HCT116 (cell line): ENCODE data around the gene AUTS2. TPM values are rescaled to one million over a fixed set of nuclear protein-coding genes. Genes with fewer than 3 reads are reported as not detected.

ENCODE experiments used
- ATAC-seq: fragments of 200-7000 bp; cut with Tn5 transposase; 2 replicates; pipeline ENCODE4 v1.9.1; 2020; ENCODE audit warnings: mild to moderate bottlenecking, moderate library complexity
- BruUV-seq: library from RNA; stranded (reverse); fragments of 400-500 nt; replicated peaks from 2 replicates; lab custom pipeline; 2021; lab: Mats Ljungman, UMichigan
- CTCF ChIA-PET: fragments of 300-600 bp; sonication (Branson Sonifier 250); formaldehyde crosslinking; loops from one replicate; lab custom pipeline; 2021; ENCODE audit warnings: antibody characterized with exemption; lab: Charles Lee
- POLR2A ChIA-PET: fragments of 300-600, 350-600 bp; sonication (Branson Sonifier 250); formaldehyde crosslinking; loops from one replicate; lab custom pipeline; 2021; ENCODE audit warnings: antibody characterized with exemption; lab: Charles Lee
- RAD21 ChIA-PET, 2 experiments: fragments of 300-600 bp; sonication (Branson Sonifier 250); formaldehyde crosslinking; loops; one replicate each; lab custom pipeline; 2023; ENCODE audit warnings: low total read pairs in 2 of 2; ENCODE audit not compliant: uncharacterized antibody in 2 of 2, unreplicated experiment in 2 of 2, low non-redundant PET in 1 of 2; lab: Charles Lee
- DNase-seq: peaks from one replicate; pipeline ENCODE4 v3.0.0-alpha.2; 2010; ENCODE audit warnings: low read depth, low spot score
- H2AFZ ChIP-seq: fragments of 200-600 bp; shearing (Covaris generic), sonication (generic); 2 replicates; pipeline ENCODE4 v1.6.1; 2017; ENCODE audit warnings: low read depth, mixed run types, mixed read lengths, antibody characterized with exemption, low read length; ENCODE audit not compliant: poor library complexity, severe bottlenecking
- H3K27ac ChIP-seq: 2 replicates; pipeline ENCODE4 v1.5.1; 2012; ENCODE audit warnings: low read depth, low read length
- H3K27me3 ChIP-seq: fragments of 200-600 bp; sonication (generic); 2 replicates; pipeline ENCODE4 v1.6.1; 2016; ENCODE audit warnings: mixed run types, low read length, mixed read lengths; ENCODE audit not compliant: insufficient read depth
- H3K36me3 ChIP-seq, 2 experiments: fragments of 200-500 bp in 1 of 2; fragments of 200-600 bp in 1 of 2; sonication (Bioruptor generic) in 1 of 2; sonication (generic) in 1 of 2; 2 replicates each; pipeline versions ENCODE4 v1.5.1 to v1.6.1; 2014 to 2016; ENCODE audit warnings: low read length in 2 of 2, inconsistent platforms in 1 of 2, mixed read lengths in 1 of 2, mixed run types in 1 of 2; ENCODE audit not compliant: insufficient read depth in 2 of 2, control insufficient read depth in 1 of 2
- H3K4me1 ChIP-seq, 2 experiments: fragments of 200-600 bp in 1 of 2; sonication (generic) in 1 of 2; 2 replicates each; pipeline versions ENCODE4 v1.5.1 to v1.6.1; 2012 to 2017; ENCODE audit warnings: low read length in 2 of 2, inconsistent platforms in 1 of 2, mild to moderate bottlenecking in 1 of 2, mixed read lengths in 1 of 2, mixed run types in 1 of 2, moderate library complexity in 1 of 2; ENCODE audit not compliant: insufficient read depth in 2 of 2, control insufficient read depth in 1 of 2
- H3K4me2 ChIP-seq: fragments of 200-600 bp; sonication (generic); 2 replicates; pipeline ENCODE4 v1.6.1; 2017; ENCODE audit warnings: mixed run types, low read length, mixed read lengths
- H3K4me3 ChIP-seq, 2 experiments: fragments of 200-600 bp in 1 of 2; sonication (generic) in 1 of 2; replicated peaks in 1 of 2; 2 replicates each; pipeline ENCODE4 v1.5.1; 2011 to 2016; ENCODE audit warnings: low read length in 2 of 2, control low read depth in 1 of 2, low read depth in 1 of 2, mild to moderate bottlenecking in 1 of 2, mixed read lengths in 1 of 2, mixed run types in 1 of 2
- H3K79me2 ChIP-seq: fragments of 200-600 bp; sonication (generic); 2 replicates; pipeline ENCODE4 v1.6.1; 2017; ENCODE audit warnings: mild to moderate bottlenecking, mixed run types, low read length, moderate library complexity, mixed read lengths; ENCODE audit not compliant: insufficient read depth
- H3K9ac ChIP-seq: fragments of 200-600 bp; sonication (generic); 2 replicates; pipeline ENCODE4 v1.6.1; 2016; ENCODE audit warnings: low read length, mixed read lengths
- H3K9me2 ChIP-seq: fragments of 200-600 bp; sonication (generic), shearing (Covaris generic); 2 replicates; pipeline ENCODE4 v1.6.1; 2017; ENCODE audit warnings: mixed run types, mild to moderate bottlenecking, moderate library complexity; ENCODE audit not compliant: insufficient read depth
- H3K9me3 ChIP-seq, 2 experiments: fragments of 200-500 bp in 1 of 2; fragments of 200-600 bp in 1 of 2; sonication (Bioruptor generic) in 1 of 2; sonication (generic) in 1 of 2; 2 replicates each; pipeline ENCODE4 v1.6.1; 2014 to 2017; ENCODE audit warnings: low read length in 2 of 2, mixed read lengths in 2 of 2, inconsistent platforms in 1 of 2, low read depth in 1 of 2, mild to moderate bottlenecking in 1 of 2, mixed run types in 1 of 2, moderate library complexity in 1 of 2; ENCODE audit not compliant: control insufficient read depth in 1 of 2, insufficient read depth in 1 of 2
- H4K20me1 ChIP-seq: fragments of 200-600 bp; sonication (generic), shearing (Covaris generic); 2 replicates; pipeline ENCODE4 v1.6.1; 2017; ENCODE audit warnings: mixed run types, mild to moderate bottlenecking, moderate library complexity; ENCODE audit not compliant: insufficient read depth
- EGR1 ChIP-seq: IDR thresholded peaks from 2 replicates; pipeline ENCODE4 v1.6.1; 2012; ENCODE audit warnings: low read depth
- ELF1 ChIP-seq: IDR thresholded peaks from 2 replicates; pipeline ENCODE4 v1.6.1; 2012; ENCODE audit warnings: low read depth, borderline replicate concordance
- SP1 ChIP-seq: IDR thresholded peaks from 2 replicates; pipeline ENCODE4 v1.6.1; 2012; ENCODE audit warnings: low read depth
- TCF7L2 ChIP-seq: IDR thresholded peaks from 2 replicates; pipeline ENCODE4 v1.7.0; 2011; ENCODE audit warnings: borderline replicate concordance, inconsistent platforms; ENCODE audit not compliant: insufficient read depth, insufficient read length; ENCODE audit errors: extremely low read depth
- ZBTB33 ChIP-seq: IDR thresholded peaks from 2 replicates; pipeline ENCODE4 v1.6.1; 2011; ENCODE audit warnings: mild to moderate bottlenecking, low read length, moderate library complexity; ENCODE audit not compliant: insufficient replicate concordance; ENCODE audit errors: extremely low read depth
- intact Hi-C: fragments of 100-400 bp; cut with micrococcal nuclease; formaldehyde crosslinking; loops from 2 replicates; pipeline ENCODE4 v1.10.0; 2022
- total RNA-seq: library from RNA; stranded (reverse); gene quantifications from one replicate; pipeline ENCODE4 v1.2.1, GENCODE V29; 2021; ENCODE audit not compliant: unreplicated experiment

Gene AUTS2
- total RNA-seq, 1 experiment from 2014 or later: 0.93 TPM

- Histone ChIP-seq H3K36me3 (no peaks in the 10 kb centered on the region), H3K4me2 (no peak overlapping the region), H3K9ac (no peak overlapping the region), H3K4me3 (no peak overlapping the region), H2AFZ (no peak overlapping the region), H3K27ac (no peak overlapping the region), H3K9me2 (no peaks in the 10 kb centered on the region), H3K9me3 (peaks cover 3 to 33% of the 10 kb centered on the region in 2 experiments; a peak in 2 of 4 replicates), H3K79me2 (no peaks in the 10 kb centered on the region), H3K27me3 (no peaks in the 10 kb centered on the region), H4K20me1 (no peaks in the 10 kb centered on the region), H3K4me1 (no peaks in the 10 kb centered on the region)
- CTCF ChIA-PET: no interaction called here
- no peak for ATAC-seq
- intact Hi-C loops: no loop called here
- BruUV-seq: no TSS peak
- RAD21 ChIA-PET: no interaction called here
- no peak for TF ChIP-seq ELF1
- TF ChIP-seq ZBTB33: no peak
- TF ChIP-seq EGR1: no peak
- TF ChIP-seq SP1: no peak
- no peak for TF ChIP-seq TCF7L2
- no peak for DNase-seq
- POLR2A ChIA-PET: no interaction called here
Observed at GRCh38 chr7:69696054-69696591, 97.8 kb downstream of the AUTS2 start.
